Endothelial cell of umbilical vein (primary cell): ENCODE data around the gene MYO1E. TPM values are rescaled to one million over a fixed set of nuclear protein-coding genes. Genes with fewer than 3 reads are reported as not detected.

Experiments used
- BruUV-seq: library from RNA; stranded (reverse); fragments of 400-500 nt; replicated peaks from 2 replicates; lab custom pipeline; 2021; lab: Mats Ljungman, UMichigan
- CTCF ChIA-PET: fragments of 300-600, 350-600 bp; sonication (Branson Sonifier 250); formaldehyde crosslinking; loops from one replicate; lab custom pipeline; 2021; ENCODE audit warnings: antibody characterized with exemption, inconsistent platforms; lab: Charles Lee
- POLR2A ChIA-PET: fragments of 300-600, 350-600 bp; sonication (Branson Sonifier 250); formaldehyde crosslinking; loops from one replicate; lab custom pipeline; 2021; ENCODE audit warnings: antibody characterized with exemption, inconsistent platforms; lab: Charles Lee
- DNase-seq: peaks from one replicate; pipeline ENCODE4 v3.0.0-alpha.2; 2011; ENCODE audit warnings: low read depth, low spot score
- FAIRE-seq: peaks from 2 replicates; lab custom pipeline; 2011; peaks lifted over from hg19 to GRCh38; lab: Jason Lieb, UNC
- H2AFZ ChIP-seq: 2 replicates; pipeline ENCODE4 v1.6.0; 2012; ENCODE audit warnings: low read depth, low read length, control low read depth, inconsistent platforms
- H3K27ac ChIP-seq: 2 replicates; pipeline ENCODE4 v1.5.1; 2011; ENCODE audit warnings: low read depth, mild to moderate bottlenecking, control low read depth, low read length, moderate library complexity; ENCODE audit not compliant: insufficient read depth
- H3K27me3 ChIP-seq, 2 experiments: 2 replicates each; pipeline versions ENCODE4 v1.6.0 to v1.6.1; 2011; ENCODE audit warnings: low read length in 2 of 2, mixed read lengths in 1 of 2; ENCODE audit not compliant: control insufficient read depth in 2 of 2, insufficient read depth in 2 of 2
- H3K36me3 ChIP-seq, 2 experiments: 2 replicates in 1 of 2; 3 replicates in 1 of 2; pipeline ENCODE4 v1.5.1; 2011; ENCODE audit warnings: low read length in 2 of 2, mild to moderate bottlenecking in 1 of 2, moderate library complexity in 1 of 2; ENCODE audit not compliant: control insufficient read depth in 2 of 2, insufficient read depth in 2 of 2; ENCODE audit errors: extremely low read depth in 1 of 2
- H3K4me1 ChIP-seq: 3 replicates; pipeline ENCODE4 v1.5.1; 2011; ENCODE audit warnings: mild to moderate bottlenecking, low read length; ENCODE audit not compliant: control insufficient read depth, insufficient read depth; ENCODE audit errors: extremely low read depth
- H3K4me2 ChIP-seq: 2 replicates; pipeline ENCODE4 v1.6.1; 2011; ENCODE audit warnings: low read length, control low read depth, mixed read lengths; ENCODE audit not compliant: insufficient read depth
- H3K4me3 ChIP-seq, 3 experiments: fragments of 200-600 bp in 1 of 3; sonication (generic), shearing (Covaris generic) in 1 of 3; replicated peaks in 1 of 3; 2 replicates each; pipeline ENCODE4 v1.5.1; 2011 to 2016; ENCODE audit warnings: control low read depth in 3 of 3, low read length in 3 of 3, mild to moderate bottlenecking in 2 of 3, inconsistent platforms in 1 of 3, low read depth in 1 of 3, moderate library complexity in 1 of 3; ENCODE audit not compliant: insufficient read depth in 1 of 3
- H3K79me2 ChIP-seq: 2 replicates; pipeline ENCODE4 v1.6.0; 2012; ENCODE audit warnings: low read length, inconsistent platforms; ENCODE audit not compliant: control insufficient read depth, insufficient read depth
- H3K9ac ChIP-seq: replicated peaks from 2 replicates; pipeline ENCODE3; 2011; ENCODE audit warnings: low read length, control low read depth; ENCODE audit not compliant: insufficient read depth; ENCODE audit errors: extremely low read depth
- H3K9me1 ChIP-seq: replicated peaks from 3 replicates; pipeline ENCODE4 v1.6.0; 2011; ENCODE audit warnings: mild to moderate bottlenecking, low read length; ENCODE audit not compliant: control insufficient read depth, insufficient read depth; ENCODE audit errors: extremely low read depth
- H3K9me3 ChIP-seq: replicated peaks from 2 replicates; pipeline ENCODE4 v1.5.1; 2012; ENCODE audit warnings: low read length, inconsistent platforms; ENCODE audit not compliant: control insufficient read depth, insufficient read depth
- H4K20me1 ChIP-seq: replicated peaks from 2 replicates; pipeline ENCODE3; 2011; ENCODE audit warnings: mild to moderate bottlenecking, low read length; ENCODE audit not compliant: control insufficient read depth, insufficient read depth; ENCODE audit errors: extremely low read depth
- CTCF ChIP-seq, 2 donors: IDR thresholded peaks; 1 replicate in 1 of 2; 2 replicates in 1 of 2; pipeline ENCODE4 v1.5.1; 2011; ENCODE audit warnings: low read length in 2 of 2, mild to moderate bottlenecking in 2 of 2, moderate library complexity in 2 of 2, control low read depth in 1 of 2, inconsistent platforms in 1 of 2, low read depth in 1 of 2; ENCODE audit not compliant: insufficient read depth in 1 of 2; ENCODE audit errors: extremely low read depth in 1 of 2
- EZH2 ChIP-seq: IDR thresholded peaks from 2 replicates; pipeline ENCODE4 v1.6.1; 2012; ENCODE audit warnings: borderline replicate concordance, low read depth, mild to moderate bottlenecking, moderate library complexity, low read length, inconsistent platforms; ENCODE audit not compliant: severe bottlenecking
- FOS ChIP-seq: IDR thresholded peaks from 2 replicates; pipeline ENCODE4 v1.6.1; 2011; ENCODE audit warnings: mild to moderate bottlenecking, low read length, moderate library complexity, borderline replicate concordance; ENCODE audit not compliant: insufficient read depth
- GATA2 ChIP-seq: IDR thresholded peaks from 2 replicates; pipeline ENCODE4 v1.7.0; 2011; ENCODE audit warnings: low read depth, mild to moderate bottlenecking, moderate library complexity, mixed read lengths, low read length; ENCODE audit not compliant: insufficient read length, insufficient read depth
- JUN ChIP-seq: IDR thresholded peaks from 2 replicates; pipeline ENCODE4 v1.6.1; 2011; ENCODE audit warnings: borderline replicate concordance, low read depth; ENCODE audit not compliant: insufficient read length, insufficient read depth
- MAX ChIP-seq: IDR thresholded peaks from 2 replicates; pipeline ENCODE4 v1.6.1; 2011; ENCODE audit not compliant: insufficient read depth, insufficient read length
- dilution Hi-C: fragments of 300-500 bp; cut with MboI; formaldehyde crosslinking; loops from one replicate; pipeline ENCODE4 v1.15.0; 2019; ENCODE audit warnings: low sequenced_read_pairs; ENCODE audit not compliant: extremely low pct_ligation_motif_present
- intact Hi-C: fragments of 100-400 bp; cut with micrococcal nuclease; formaldehyde crosslinking; loops from one replicate; pipeline ENCODE4 v1.10.0; 2022
- polyA plus RNA-seq, 4 experiments: library from polyadenylated mRNA; depleted of rRNA in 3 of 4; stranded (reverse) in 3 of 4; unstranded in 1 of 4; fragments of >200 nt; gene quantifications; 2 replicates each; pipeline versions ENCODE4 v1.2.1 to v1.2.3, GENCODE V29; 2011 to 2012; ENCODE audit warnings: missing spikeins in 1 of 4
- total RNA-seq: library from RNA; stranded (reverse); gene quantifications from 2 replicates; pipeline ENCODE4 v1.2.3, GENCODE V29; 2021

Gene MYO1E
- total and polyA plus RNA-seq, 2 donors (not counting 3 experiments of a cell fraction or from before 2014, with no cell fraction given) = 31.6 to 218 TPM

GRCh38 chr15:59406446-59406845 is 33.8 kb upstream of the MYO1E start:
- BruUV-seq = no TSS peak
- no peaks in the 10 kb centered on the region for H4K20me1 ChIP-seq
- H3K9me1 ChIP-seq = no peaks in the 10 kb centered on the region
- dilution Hi-C loops (no loop called here), intact Hi-C loops (no loop called here)
- no peak overlapping the region for H3K4me2 ChIP-seq
- H3K36me3 ChIP-seq = no peaks in the 10 kb centered on the region
- H3K27me3 ChIP-seq = peaks cover 0 to 2% of the 10 kb centered on the region in 2 experiments
- no peak overlapping the region for H3K4me3 ChIP-seq
- H3K9me3 ChIP-seq = no peaks in the 10 kb centered on the region
- H3K4me1 ChIP-seq = no peaks in the 10 kb centered on the region
- CTCF ChIA-PET = interaction anchor here (1.3 kb wide), 1 partner anchor 10 kb away, joined by 3 read pairs; no protein-coding TSS in a partner anchor
- H3K79me2 ChIP-seq = no peaks in the 10 kb centered on the region
- FAIRE-seq = no peak
- H2AFZ ChIP-seq = no peak overlapping the region
- no peak overlapping the region for H3K27ac ChIP-seq
- no peak for DNase-seq
- TF ChIP-seq CTCF (IDR thresholded peaks at IDR 0.05; ENCODE audit: extremely low read depth in 1 of 2, insufficient read depth in 1 of 2, low read depth in 1 of 2, low read length in 2 of 2) (no peak), JUN (no peak), FOS (no peak), GATA2 (no peak), MAX (no peak), EZH2 (no peak)
- H3K9ac ChIP-seq = no peak overlapping the region
- POLR2A ChIA-PET = no interaction called here
